HL-60 (cell line): ENCODE measurements around the gene FGF22.
A peak's percentile ranks its signal among the peaks of the same experiment; 100 is the strongest.

Source experiments
- GABPA ChIP-seq: IDR thresholded peaks from 2 replicates; pipeline ENCODE4 v1.6.1; 2012; ENCODE audit warnings: low read depth
- POLR2AphosphoS5 ChIP-seq: IDR thresholded peaks from 2 replicates; pipeline ENCODE4 v1.6.1; 2012; ENCODE audit warnings: low read depth
- SPI1 ChIP-seq: IDR thresholded peaks from 2 replicates; pipeline ENCODE4 v1.6.1; 2012; ENCODE audit warnings: low read depth, mild to moderate bottlenecking, borderline replicate concordance
- TF ChIP-seq, protein P1 (sequence below): IDR thresholded peaks from 2 replicates; pipeline ENCODE4 v1.6.1; 2012; ENCODE audit warnings: low read depth; ENCODE audit not compliant: insufficient replicate concordance
- TF ChIP-seq, protein P2 (sequence below): IDR thresholded peaks from one replicate; pipeline ENCODE4 v1.5.1; 2011; ENCODE audit warnings: low read length, control low read depth, inconsistent platforms; ENCODE audit not compliant: insufficient read depth

DNA sequence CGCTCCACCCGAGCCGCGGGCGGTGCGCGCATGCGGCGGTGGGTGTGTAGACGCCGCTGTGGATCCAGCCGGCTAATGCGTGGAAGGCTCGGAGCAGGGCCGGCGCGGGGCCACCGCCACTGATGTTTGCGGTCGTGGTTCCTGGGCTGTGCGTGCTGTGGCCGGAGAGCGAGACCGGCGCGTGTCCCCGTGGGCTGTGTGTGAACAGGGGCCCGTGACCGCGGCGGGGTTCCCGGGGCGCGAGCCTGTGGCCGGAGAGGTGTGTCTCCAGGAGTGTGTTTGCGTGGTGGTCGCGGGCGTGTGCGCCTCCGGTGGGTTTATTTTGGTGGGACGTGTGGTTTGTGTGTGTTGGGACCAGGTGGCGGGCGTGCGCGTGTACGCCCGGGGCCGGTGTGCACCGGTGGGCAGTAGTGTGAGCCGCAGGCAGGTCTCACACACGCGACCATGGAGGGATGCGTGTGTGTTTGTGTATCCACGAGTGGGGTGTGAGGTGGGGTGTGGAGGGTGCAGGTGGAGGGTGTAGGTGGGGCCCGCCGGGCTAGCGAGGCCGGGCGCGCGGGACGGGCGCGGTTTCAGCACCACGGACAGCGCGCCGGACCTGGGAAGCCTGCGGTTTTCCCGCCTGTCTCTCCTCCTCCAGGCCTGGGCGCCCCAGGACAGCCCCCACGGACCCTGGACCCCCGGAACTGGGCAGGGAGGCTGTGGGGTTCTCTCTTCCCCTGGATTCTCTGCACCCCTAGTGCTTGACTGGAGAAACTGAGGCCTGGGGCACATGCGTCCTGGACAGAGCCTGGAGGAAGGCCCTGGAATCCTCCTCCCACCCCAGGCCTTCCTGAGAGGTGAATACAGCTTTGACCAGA, 48.4 kb upstream of the FGF22 start:
- TF ChIP-seq, protein P1, sequence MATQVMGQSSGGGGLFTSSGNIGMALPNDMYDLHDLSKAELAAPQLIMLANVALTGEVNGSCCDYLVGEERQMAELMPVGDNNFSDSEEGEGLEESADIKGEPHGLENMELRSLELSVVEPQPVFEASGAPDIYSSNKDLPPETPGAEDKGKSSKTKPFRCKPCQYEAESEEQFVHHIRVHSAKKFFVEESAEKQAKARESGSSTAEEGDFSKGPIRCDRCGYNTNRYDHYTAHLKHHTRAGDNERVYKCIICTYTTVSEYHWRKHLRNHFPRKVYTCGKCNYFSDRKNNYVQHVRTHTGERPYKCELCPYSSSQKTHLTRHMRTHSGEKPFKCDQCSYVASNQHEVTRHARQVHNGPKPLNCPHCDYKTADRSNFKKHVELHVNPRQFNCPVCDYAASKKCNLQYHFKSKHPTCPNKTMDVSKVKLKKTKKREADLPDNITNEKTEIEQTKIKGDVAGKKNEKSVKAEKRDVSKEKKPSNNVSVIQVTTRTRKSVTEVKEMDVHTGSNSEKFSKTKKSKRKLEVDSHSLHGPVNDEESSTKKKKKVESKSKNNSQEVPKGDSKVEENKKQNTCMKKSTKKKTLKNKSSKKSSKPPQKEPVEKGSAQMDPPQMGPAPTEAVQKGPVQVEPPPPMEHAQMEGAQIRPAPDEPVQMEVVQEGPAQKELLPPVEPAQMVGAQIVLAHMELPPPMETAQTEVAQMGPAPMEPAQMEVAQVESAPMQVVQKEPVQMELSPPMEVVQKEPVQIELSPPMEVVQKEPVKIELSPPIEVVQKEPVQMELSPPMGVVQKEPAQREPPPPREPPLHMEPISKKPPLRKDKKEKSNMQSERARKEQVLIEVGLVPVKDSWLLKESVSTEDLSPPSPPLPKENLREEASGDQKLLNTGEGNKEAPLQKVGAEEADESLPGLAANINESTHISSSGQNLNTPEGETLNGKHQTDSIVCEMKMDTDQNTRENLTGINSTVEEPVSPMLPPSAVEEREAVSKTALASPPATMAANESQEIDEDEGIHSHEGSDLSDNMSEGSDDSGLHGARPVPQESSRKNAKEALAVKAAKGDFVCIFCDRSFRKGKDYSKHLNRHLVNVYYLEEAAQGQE: peak; percentile 100
- TF ChIP-seq POLR2AphosphoS5: no peak
- TF ChIP-seq, protein P2, sequence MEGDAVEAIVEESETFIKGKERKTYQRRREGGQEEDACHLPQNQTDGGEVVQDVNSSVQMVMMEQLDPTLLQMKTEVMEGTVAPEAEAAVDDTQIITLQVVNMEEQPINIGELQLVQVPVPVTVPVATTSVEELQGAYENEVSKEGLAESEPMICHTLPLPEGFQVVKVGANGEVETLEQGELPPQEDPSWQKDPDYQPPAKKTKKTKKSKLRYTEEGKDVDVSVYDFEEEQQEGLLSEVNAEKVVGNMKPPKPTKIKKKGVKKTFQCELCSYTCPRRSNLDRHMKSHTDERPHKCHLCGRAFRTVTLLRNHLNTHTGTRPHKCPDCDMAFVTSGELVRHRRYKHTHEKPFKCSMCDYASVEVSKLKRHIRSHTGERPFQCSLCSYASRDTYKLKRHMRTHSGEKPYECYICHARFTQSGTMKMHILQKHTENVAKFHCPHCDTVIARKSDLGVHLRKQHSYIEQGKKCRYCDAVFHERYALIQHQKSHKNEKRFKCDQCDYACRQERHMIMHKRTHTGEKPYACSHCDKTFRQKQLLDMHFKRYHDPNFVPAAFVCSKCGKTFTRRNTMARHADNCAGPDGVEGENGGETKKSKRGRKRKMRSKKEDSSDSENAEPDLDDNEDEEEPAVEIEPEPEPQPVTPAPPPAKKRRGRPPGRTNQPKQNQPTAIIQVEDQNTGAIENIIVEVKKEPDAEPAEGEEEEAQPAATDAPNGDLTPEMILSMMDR: no peak
- no peak for TF ChIP-seq GABPA
- no peak for TF ChIP-seq SPI1
